GM19397 (cell line): ENCODE measurements around the gene ADRB2.
"Not testable (repeated sequence)": the region's sequence is repeated elsewhere in the genome, so short reads cannot be mapped to it uniquely, and the experiment has no call there.

Source experiments
- ATAC-seq: cut with Tn5 transposase; IDR thresholded peaks from one replicate; pipeline ENCODE4 v1.9.1; 2021; ENCODE audit warnings: mild to moderate bottlenecking, moderate library complexity; ENCODE audit not compliant: unreplicated experiment

The ADRB2 gene

DNA sequence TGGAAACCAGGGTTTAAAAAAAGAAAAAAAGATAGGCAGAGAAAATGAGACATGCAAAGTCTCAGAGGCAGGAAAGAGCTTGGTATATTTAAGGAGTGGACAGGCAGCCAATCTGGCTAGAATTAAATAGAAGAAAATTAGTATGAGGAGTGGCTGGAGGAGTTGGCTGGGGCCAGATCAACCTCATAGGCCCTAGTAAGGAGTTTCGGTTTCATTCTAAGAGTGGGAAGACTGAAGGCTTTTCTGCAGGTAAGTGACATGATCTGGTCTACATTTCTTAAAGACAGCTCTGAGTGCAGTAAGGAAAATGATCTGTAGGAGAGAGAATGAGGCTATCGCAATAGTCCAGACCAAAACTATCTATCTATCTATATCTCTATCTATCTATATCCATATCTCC lies 27.5 kb downstream of the ADRB2 start:
- ATAC-seq: no peak

DNA sequence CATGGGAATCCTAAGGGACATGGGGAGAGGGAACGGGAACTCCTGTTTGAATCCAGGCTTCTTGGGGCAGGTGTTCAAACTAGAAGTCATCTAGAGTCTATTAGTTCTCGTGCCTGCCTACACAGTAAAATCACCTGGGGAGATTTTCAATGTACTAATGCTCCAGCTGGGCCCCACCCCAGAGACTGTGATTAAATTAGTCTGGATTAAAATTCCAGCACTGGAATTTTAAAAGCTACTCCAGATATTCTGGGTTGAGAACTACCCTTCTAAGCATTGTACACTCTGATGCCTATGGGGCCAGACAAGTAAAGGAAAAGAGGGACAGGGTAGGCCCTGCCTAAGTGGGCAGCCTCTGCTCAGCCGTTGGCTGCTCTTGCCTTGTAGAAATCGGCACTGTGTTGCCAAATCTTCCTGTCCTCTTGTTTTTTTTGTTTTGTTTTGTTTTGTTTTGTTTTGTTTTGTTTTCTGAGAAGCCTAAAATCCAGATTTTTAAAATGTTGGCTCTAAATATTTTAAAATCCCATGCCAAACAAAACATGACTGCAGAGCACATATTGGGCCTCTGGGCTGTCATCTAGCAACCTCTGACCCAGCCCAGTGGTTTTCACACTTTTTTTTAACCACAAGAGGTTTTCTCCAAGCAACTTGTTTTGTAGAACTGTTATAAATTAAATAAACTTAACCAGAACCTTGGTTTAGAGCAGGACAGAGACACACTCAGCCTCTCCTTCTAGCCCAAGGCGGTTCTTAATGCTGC lies 29.0 kb downstream of the ADRB2 start:
- ATAC-seq: no peak

DNA sequence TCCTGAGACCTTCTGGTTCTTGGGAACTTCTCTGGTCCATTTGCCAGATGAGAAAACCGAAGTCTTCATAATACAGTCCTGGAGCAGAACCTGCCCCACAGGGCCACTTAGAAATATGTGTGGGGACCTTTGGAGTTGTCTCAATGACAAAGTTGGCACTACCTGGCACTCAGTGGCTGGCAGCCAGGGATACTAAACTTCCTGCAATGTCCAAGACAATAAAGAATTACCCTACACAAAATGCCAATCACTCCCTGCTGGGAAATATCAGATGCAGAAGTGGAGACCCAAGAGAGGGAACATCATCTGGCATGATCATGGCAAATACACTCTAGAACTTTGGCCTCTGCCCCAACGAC lies 29.6 kb downstream of the ADRB2 start:
- ATAC-seq: no peak

DNA sequence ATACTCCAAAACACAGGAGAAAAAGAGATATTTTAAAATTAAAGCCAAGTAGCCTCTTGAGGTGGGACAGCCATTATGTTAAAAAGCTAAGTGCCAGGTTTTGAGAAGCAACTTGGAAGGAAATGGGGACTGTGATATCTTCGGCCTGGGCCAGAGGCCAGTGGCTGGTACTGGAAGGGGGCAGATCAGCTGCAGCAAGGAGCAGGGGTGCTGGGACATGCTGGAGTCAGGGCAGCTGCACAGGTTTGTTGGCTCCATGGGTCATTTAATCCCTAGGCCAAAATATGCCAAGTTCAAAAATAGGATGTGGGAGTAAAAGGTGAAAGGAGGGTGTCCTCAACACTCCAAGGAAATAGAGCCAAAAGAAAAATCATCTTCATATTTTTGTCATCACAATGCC lies 30.0 kb downstream of the ADRB2 start:
- ATAC-seq: no peak

DNA sequence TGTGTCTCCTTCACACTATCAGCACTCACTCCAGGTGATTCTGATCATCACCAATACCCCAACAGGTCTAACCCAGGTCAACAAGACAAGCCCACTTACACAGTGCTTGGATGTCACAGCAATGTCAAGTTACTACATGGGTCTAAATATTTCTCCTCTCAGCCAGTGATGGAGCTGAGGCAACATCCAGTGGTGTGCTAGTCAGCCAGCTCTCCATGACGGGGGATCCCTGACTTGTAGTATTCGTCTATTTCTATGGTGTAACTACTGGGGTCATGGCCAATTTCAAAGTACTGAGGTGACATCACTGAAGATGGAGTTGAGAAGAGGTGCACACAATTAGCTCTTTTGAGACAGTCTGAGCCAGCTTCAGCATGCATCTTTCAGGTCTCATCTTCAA lies 31.1 kb downstream of the ADRB2 start:
- ATAC-seq: no peak

DNA sequence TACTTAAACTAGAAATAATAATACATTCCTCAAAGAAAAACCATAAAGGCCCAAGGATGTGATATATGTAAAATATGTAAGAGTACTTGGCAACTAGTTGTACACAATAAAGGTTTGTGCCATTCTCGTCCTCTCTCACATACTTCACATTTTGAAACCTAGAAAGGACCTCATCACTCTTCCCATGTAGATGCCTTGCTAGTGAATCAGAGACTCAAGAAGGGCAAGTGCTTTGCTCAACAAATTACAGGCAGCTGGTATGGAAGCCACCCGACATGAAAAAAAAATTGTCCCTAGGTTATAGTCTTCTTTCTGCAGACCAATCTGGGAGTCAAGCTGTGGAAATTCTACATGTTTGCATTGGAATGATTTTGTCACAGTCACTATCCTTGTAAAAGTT lies 31.7 kb downstream of the ADRB2 start:
- no peak for ATAC-seq

DNA sequence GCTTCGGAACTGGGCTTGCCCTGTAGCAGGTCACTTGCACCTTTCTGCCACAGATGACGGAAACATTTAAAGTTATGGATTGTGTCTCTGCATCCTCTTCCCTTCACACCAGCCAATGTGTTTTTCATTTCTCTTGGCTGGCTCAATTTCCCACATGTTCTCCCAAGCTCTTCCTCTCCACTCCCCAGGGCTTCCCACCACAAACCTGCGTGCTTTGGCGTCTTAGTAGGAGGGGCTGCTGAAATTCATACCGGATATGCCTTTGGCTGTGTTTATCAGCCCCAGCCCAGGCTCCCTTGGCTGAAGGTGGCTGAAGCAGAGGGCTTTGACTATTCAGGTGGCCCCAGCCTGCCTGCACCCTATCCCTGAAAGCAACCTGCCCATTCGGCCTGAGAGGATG lies 32.1 kb downstream of the ADRB2 start:
- ATAC-seq: no peak

DNA sequence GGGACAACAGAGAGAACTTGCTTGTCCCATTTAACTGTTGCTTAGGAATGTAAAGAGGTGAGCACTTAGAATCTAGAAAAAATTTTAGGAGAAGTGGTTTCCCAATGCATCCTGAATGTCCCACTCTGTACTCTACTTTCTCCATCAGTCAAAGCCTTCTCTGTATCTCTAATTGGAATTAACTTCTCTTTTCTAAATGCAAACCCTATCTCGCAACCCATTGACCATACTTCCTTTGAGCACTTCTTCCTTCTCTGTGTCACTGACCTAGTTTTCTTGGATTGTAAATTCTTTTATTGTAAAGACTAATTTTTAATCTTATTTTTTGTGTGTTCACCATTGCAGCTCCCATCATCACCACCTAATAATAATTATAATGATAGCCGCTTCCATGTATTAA lies 33.3 kb downstream of the ADRB2 start:
- no peak for ATAC-seq

DNA sequence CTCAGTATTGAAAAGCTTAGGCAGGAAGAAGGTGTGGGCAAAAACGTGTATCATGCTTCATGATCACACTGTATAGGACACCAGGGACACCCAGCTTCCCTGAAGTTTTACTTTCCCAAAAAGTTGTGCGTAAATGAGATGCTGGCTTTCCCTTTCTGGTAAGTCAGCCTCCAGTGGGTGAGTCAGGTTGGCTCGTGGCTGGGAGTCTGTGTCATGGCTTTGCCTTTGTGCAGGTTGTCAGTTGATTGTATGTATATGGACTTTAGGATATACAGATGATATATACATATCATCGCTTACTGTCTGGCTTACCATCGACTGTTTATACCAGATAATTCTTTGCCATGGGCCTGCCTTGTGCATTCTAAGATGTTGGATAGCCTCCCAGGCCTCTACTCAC lies 34.2 kb downstream of the ADRB2 start:
- no peak for ATAC-seq

DNA sequence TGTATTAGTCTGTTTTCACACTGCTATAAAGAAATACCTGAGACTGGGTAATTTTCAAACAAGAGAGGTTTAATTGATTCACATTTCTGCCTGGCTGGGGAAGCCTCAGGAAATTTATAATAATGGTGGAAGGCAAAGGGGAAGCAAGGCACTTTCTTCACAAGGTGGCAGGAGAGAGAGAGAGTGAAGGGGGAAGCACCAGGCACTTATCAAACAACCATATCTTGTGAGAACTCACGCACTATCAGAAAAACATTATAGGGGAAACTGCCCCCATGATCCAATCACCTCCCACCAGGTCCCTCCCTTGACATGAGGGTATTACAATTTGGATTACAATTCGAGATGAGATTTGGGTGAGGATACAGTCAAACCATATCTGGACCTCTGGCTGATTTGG lies 34.7 kb downstream of the ADRB2 start:
- ATAC-seq: no peak

DNA sequence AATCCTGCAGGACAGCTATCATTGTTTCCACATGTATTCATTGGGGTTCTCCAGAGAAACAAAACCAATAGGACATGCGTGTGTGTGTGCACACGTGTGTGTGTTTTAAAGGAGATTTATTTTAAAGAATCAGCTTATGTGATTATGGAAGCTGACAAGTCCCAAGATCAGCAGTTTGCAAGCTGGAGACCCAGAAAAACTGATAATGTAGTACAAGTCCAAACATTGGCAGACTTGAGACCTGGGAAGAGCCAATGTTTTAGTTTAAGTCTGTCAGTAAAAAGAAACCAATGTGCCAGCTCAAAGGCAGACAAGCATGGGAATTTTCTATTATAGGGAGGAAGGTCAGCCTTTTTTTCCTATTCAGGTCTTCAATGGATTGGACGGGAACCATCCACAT lies 35.3 kb downstream of the ADRB2 start:
- ATAC-seq: no peak

DNA sequence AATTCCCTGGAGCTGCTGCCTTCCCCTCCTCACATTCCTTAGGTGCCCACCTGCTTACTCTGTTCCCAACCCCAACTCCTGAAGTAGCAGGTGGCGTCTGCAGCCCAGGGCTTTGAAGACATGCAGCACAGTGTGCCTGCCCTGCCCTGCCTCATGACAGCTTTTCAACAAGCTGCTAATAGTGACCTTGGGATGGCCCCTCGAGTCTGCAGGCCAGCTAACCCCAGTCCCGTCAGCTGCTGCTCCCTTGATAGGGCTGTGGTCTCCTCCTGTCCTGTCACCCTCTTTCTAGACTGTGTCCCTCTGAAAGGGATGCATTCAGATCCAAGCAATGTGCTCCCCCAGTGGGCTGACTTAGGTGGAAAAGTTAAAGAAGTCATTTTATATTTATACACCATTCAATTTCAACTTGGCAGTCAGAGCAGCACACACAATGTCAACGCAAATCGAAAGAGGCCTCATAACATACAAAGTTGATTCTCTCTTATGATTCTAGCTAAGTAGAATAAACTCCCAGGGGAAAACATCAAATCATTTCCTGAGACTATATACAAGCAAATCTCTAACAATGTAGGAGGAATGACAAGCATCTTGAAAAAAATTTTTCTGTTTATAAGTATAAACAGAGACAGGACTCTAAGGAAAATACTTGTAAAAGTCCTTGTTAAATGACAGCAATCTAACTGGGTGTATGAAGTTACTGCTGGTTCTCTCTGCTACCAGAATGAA lies 37.9 kb downstream of the ADRB2 start:
- no peak for ATAC-seq

DNA sequence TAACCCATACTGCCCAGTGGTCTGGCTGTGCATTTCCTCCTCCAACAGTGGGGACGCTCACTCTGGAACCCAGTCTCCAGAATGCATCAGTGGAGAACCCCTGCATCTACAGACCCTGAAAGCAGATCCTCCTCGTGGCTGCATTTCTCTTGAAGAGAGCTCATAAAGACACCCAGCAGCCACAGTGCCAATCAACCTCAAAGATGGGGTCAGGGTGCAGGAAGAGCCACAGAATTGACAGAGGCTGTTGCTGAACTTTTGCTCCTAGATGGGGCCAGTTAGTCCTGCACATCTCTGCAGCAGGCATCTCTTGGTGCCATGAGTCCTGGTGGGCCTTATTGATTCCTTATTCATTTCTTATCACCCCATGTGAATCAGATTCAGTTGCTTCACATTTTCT lies 39.6 kb downstream of the ADRB2 start:
- no peak for ATAC-seq

DNA sequence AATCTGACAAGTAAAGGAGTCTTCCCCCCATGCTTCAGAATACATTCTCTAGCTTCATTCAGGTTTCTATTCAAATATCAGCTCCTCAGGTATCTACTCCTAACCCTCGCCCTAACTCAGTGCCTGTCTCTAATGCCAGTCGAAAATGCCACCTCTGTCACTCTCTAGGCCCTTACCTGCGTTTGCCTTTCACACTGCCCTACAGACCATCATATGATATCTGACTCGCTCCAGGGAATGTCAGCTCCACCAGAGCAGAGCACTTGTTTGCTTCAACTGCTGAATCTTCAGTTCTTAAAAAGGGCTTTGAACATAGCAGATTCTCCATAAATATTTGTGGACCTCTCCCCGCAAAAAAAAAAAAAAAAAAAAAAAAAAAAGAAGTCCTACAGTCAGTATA lies 46.7 kb downstream of the ADRB2 start:
- ATAC-seq: no peak

DNA sequence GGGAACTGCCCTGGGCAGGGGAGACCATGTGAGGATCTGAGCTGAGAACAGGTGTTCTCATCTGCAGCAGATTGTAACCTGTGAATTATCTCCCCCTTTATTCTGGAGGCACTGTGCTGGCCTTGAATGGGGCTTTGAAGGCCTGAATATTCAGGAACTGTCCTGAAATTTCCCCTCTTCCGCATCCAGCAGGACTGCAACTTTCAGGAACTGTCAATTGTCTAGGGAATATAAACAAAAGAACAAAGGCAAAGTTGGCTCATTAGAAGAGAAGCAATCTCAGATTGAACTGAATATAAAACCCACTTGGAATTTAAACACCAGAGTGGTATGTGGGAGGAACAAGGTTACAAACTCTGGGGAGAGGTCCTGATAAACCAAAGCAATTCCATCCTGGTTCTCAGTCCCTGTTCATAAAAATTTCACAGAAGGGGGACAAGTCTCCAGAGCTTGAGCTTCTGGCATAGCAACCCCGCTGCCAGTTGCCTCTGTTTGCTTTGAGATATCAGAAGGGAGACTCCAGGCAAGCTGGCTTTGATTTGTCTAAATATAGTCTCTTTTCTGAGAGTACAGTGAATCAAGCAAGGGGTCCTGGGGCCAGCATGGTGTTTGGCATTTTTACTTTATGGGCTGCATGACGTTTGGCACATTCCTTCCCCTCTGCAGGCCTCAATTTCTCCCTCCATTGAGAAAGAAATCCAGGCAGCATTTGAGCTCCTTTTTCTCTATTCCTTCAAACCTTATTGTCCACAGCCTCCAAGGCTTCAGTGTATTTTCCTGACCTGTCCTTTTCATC lies 47.5 kb downstream of the ADRB2 start:
- ATAC-seq: no peak

DNA sequence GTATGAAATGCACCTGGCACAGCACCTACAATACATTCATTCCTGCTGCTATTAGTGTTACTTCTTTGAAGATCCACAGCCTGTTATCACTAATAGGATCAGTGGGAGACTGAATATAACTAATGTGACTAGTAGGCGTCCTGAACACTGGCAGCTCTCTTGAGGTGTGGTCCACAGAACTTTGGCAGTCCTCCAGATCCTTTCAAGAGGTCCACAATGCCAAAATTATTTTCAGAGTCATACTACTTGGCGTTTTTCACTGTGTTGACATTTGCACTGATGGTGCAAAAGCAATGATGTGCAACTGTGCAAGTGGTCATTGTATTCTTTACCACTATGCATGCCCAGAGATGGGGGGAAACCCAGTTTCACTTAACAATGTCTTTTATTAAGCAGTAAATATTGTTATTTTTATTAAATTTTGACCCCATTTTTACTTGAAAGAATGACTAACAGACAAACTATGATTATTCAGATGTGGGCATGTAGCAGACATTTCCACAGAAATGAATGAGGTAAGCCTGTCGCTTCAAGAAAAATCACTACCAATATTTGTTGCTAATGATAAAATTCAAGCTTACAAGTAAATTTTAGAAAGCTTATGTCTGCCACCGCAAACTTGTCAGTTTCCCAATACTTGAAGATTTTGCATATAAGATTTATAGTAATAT lies 48.9 kb downstream of the ADRB2 start:
- no peak for ATAC-seq

DNA sequence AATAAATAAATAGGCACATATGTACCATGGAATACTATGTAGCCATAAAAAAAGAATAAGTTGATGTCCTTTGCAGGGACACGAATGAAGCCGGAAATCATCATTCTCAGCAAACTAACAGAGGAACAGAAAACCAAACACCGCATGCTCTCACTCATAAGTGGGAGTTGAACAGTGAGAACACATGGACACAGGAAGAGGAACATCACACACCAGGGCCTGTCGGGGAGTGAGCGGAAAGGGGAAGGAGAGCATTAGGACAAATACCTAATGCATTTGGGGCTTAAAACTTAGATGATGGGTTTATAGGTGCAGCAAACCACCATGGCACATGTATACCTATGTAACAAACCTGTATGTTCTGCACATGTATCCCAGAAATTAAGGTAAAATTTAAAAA lies 51.0 kb downstream of the ADRB2 start:
- ATAC-seq: not testable (repeated sequence)
